GM12864 (cell line): Measurements from ENCODE around the gene FAM53A.

ENCODE experiments used
- DNase-seq: peaks from one replicate; pipeline ENCODE4 v3.0.0-alpha.2; 2011; ENCODE audit warnings: low read depth
- H3K4me3 ChIP-seq: 2 replicates; pipeline ENCODE4 v1.5.1; 2011; ENCODE audit warnings: mild to moderate bottlenecking, low read depth, low read length, control low read depth
- CTCF ChIP-seq: IDR thresholded peaks from 2 replicates; pipeline ENCODE4 v1.5.1; 2011; ENCODE audit warnings: low read depth, mild to moderate bottlenecking, moderate library complexity, low read length, control low read depth, inconsistent platforms; ENCODE audit errors: missing control alignments

FAM53A gene

GRCh38 chr4:1637580-1638271 lies 46.4 kb downstream of the FAM53A start:
- H3K4me3 ChIP-seq = no peak overlapping the region
- TF ChIP-seq CTCF = no peak
- no peak for DNase-seq

GRCh38 chr4:1636490-1637211 lies 47.5 kb downstream of the FAM53A start:
- no peak for DNase-seq
- TF ChIP-seq CTCF = no peak
- no peak overlapping the region for H3K4me3 ChIP-seq

- H3K4me3 ChIP-seq = no peak overlapping the region
- no peak for DNase-seq
- no peak for TF ChIP-seq CTCF
These were observed 48.6 kb downstream of the FAM53A start for GRCh38 chr4:1635464-1635863.

- no peak for TF ChIP-seq CTCF
- no peak for DNase-seq
- H3K4me3 ChIP-seq = no peak overlapping the region
These were observed 50.1 kb downstream of the FAM53A start for GRCh38 chr4:1633993-1634392.

- H3K4me3 ChIP-seq = no peak overlapping the region
- TF ChIP-seq CTCF = no peak
- DNase-seq = no peak
These were observed 51.7 kb downstream of the FAM53A start for GRCh38 chr4:1632109-1633104.

- no peak for TF ChIP-seq CTCF
- no peak for DNase-seq
- H3K4me3 ChIP-seq = no peak overlapping the region
These were observed 53.0 kb downstream of the FAM53A start for GRCh38 chr4:1631136-1631535.
